Esophagus squamous epithelium (tissue), 4 donors: ENCODE results near the gene RAB43.
"Not testable (repeated sequence)": the region's sequence is repeated elsewhere in the genome, so short reads cannot be mapped to it uniquely, and the experiment has no call there.

Experiments used
- CTCF ChIP-seq, 6 experiments: fragments of 450-650 bp in 4 of 6; fragments of 200-600 bp in 2 of 6; sonication (generic) in 2 of 6; IDR thresholded peaks; one replicate each; pipeline ENCODE4 v1.5.1; 2016 to 2019; ENCODE audit warnings: antibody characterized with exemption in 6 of 6, mild to moderate bottlenecking in 4 of 6, moderate library complexity in 4 of 6
- POLR2A ChIP-seq, 4 donors: fragments of 450-650 bp; IDR thresholded peaks; one replicate each; pipeline ENCODE4 v1.6.1; 2017; ENCODE audit warnings: antibody characterized with exemption in 4 of 4, mild to moderate bottlenecking in 4 of 4, moderate library complexity in 3 of 4

DNA sequence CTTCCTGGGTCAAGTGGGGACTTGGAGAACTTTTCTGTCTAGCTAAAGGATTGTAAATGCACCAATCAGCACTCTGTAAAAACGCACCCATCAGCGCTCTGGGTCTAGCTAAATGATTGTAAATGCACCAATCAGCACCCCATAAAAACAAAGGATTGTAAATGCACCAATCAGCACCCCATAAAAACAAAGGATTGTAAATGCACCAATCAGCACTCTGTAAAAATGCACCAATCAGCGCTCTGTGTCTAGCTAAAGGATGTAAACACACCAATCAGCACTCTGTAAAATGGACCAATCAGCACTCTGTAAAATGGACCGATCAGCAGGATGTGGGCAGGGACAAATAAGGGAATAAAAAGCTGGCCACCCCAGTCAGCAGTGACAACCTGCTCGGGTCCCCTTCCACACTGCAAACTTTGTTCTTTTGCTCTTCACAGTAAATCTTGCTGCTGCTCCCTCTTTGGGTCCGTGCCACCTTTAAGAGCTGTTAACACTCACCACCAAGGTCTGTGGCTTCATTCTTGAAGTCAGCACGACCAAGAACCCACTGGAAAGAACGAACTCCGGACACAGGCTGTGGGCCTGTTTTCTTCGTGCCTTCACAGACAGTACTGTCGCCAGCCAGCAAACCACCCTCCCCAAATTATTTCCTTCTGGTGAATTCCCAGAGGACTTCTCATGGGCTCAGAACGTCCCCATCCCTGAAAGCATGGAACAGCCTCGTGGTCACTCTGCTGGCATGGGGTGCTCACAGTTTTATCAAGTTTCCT lies 52.1 kb downstream of the RAB43 start:
- not testable (repeated sequence) for TF ChIP-seq CTCF, POLR2A (IDR thresholded peaks at IDR 0.05)
